Ammon's horn (tissue), 1 donor: ENCODE measurements around the gene CEP350.
"Not testable (repeated sequence)": the region's sequence is repeated elsewhere in the genome, so short reads cannot be mapped to it uniquely, and the experiment has no call there.

Experiments
- DNase-seq: peaks from one replicate; pipeline ENCODE4 v3.0.0-alpha.2; 2016; ENCODE audit warnings: low spot score

Gene CEP350

DNA sequence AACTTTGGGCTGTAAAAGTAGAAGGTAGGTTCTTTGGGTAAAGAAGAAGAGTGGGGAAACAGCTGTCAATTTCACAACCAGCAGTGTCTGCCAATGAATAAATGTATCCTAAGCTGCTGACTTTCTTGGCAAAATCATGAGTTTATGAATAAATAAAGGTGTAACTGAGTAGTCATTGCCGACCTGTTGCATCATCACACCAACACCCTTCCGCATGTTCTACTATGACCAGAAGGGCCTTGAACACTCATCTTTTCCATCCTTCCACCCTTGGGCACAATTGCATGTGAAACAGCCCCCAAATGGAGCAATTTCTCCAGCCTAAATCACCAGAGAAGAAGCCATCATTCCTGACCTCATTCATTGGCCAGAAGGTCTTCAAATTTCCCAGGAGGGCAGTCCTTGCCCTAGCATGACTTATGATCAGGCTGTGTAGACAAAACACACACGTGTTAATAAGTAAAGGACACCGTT lies 168.9 kb downstream of the CEP350 start:
- no peak for DNase-seq

DNA sequence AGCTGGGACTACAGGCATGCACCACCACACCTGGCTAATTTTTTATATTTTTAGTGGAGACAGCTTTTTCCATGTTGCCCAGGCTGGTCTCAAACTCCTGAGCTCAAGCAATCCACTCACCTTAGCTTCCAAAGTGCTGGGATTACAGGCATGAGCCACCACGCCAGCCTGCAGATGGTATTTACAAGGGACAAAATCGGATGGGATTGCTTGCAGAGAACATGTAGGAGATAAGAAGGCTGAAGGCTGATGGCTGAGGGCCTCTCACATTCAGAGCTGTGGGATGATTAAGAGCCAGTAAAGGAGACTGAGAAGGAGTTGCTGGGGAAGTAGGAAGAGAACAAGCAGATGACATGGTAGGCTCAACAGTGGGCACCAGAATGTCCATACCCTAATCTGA lies 176.0 kb downstream of the CEP350 start:
- no peak for DNase-seq

DNA sequence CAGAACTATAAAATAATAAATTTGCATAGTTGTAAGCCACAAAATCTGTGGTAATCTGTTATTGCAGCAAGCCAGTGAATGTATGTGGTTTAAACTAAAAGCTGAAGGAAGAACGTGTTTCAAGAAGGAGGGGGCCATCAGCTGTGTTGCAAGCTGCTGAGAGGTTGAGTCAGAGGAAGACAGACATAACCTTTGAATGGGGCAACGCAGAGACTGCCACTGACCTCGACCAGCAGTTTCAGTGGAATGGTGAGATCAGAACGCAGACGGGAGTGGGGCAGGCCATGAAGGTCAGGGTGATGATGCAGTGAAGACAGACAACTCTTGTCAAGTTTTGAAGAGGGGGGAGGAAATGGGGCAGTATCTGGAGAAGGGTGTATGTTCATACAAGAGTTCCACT lies 176.9 kb downstream of the CEP350 start:
- no peak for DNase-seq

DNA sequence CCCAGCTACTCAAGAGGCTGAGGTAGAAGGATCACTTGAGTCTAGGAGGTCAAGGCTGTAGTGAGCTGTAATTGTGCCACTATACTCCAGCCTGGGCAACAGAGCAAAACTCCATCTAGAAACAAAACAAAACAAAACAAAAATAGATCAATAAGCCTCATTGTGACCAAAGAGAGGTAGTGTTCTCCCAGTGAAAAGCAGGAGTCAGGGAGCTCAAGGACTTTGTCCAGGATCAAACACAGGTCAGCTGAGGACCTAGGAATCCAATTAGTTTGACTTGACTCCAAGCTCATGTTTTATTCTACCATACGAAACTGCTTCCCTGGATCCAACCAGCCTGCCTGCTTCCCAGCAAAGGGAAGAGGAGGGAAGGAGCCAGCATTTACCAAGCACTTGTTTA lies 178.6 kb downstream of the CEP350 start:
- no peak for DNase-seq

GRCh38 chr1:180133688-180134087 lies 179.1 kb downstream of the CEP350 start:
- not testable (repeated sequence) for DNase-seq

DNA sequence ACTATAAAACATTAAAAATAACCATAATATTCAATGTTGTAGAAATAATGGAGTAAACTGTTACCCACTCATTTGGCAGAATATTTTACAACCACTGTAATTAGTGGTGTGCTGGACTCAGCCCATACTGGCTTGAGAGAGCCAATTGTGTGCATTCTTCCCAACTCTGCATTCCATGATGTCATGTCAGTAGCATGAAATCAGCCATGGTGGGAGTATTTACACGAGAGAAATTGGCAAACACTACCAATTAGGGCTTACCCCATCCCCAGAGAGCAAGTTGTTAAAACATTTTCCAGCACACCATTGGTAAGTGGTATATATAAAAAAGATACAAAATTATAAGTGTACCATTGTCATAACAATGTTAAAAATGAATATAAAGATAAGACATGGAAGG lies 180.9 kb downstream of the CEP350 start:
- DNase-seq, result no peak

GRCh38 chr1:180136331-180136967 lies 181.8 kb downstream of the CEP350 start:
- no peak for DNase-seq

DNA sequence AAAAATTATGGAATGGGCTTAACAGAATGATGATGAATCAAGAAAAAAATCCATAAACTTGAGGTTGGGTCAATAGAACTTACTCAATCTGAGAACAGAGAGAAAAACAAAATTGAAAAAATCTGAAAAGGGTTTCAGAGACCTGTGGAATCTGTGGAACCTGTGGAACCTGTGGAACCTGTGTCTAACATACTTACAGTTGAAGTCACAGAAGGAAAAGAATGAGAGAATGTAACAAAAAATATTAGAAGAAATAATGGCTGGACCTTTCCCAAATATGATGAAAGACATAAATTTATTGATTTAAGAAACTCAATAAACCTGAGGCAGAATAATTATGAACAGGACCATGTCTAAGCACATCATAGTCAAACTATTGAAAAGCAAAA lies 182.4 kb downstream of the CEP350 start:
- DNase-seq, result no peak

DNA sequence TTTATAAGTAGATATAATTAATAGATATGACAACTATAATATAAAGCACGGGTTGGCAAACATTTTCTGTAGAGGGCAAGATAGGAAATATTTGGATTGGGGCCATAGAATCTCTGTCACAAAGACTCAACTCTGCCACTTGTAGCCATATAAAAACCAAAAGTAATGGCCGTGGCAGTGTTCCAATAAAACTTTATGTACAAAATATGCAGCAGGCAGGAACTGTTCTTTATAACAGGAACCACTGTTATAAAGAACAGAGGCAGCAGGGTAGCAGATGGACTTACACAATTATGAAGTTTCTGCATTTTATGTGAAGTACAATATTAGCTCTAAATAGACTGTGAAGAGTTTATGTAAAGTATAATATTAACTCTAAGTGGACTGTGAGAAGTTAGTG lies 183.2 kb downstream of the CEP350 start:
- no peak for DNase-seq

- DNase-seq, result no peak
Measured at GRCh38 chr1:180141381-180141934, 186.8 kb downstream of the CEP350 start.

- DNase-seq, result no peak
Measured at GRCh38 chr1:180143359-180143758, 188.7 kb downstream of the CEP350 start.

- no peak for DNase-seq
Measured at GRCh38 chr1:180144659-180145357, 190.2 kb downstream of the CEP350 start.

DNA sequence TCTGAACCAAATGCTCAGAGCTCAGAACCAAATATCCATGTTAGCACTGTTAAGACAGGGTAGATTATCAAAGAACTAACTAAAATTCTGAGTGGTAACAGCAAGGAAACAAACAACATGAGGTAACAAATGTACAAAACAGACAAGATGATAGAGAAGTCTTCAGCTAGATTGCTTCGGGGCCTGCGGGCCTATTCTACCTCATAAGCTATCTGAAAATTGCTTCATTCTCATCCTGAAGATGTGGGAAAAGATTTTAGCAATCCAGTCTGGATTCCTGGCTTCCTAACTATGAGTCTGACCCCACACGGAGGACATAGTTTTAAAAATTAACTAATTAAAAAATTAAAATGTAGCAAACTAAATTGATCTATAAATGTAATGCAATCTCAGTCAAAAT lies 190.8 kb downstream of the CEP350 start:
- DNase-seq, result no peak

DNA sequence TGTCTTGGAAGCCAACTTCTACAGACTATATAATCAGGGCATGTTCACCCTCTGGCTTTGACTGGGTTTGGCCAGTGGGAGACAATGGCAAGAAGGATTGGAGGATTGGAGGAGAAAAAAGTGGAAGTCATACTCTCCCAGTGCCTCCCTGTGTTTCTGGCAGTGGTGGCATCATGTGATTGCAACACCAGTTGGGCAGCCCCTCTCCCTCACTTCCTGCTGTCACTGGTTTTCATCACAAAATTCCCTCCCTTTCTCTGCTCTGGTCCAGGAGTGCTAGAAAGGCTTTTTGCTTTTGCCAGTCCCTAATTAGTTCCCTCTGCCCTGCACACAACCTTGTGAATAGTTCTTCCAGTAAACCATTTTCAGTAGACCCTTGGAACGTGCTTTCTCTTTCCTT lies 196.4 kb downstream of the CEP350 start:
- DNase-seq, result no peak

- DNase-seq, result no peak
Measured at GRCh38 chr1:180151508-180151907, 196.9 kb downstream of the CEP350 start.

DNA sequence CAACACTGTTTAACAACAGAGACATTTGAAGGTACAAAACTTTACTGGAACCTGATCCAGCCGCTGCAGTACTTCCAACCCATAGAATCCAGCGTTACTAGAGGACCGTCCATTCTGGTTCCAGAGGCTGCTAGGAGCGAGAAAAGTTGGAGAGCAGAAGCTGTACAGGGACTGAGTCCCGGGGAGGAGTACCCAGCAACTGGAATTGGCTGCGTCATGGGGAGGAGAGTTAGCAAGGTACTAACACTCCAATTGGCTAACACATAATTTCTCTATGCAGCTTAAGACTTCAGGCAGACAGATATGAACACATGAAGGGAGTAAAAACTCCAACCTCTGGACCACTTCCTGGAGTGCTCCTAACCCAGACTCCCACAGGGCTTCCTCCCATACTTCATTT lies 198.0 kb downstream of the CEP350 start:
- DNase-seq, result no peak

DNA sequence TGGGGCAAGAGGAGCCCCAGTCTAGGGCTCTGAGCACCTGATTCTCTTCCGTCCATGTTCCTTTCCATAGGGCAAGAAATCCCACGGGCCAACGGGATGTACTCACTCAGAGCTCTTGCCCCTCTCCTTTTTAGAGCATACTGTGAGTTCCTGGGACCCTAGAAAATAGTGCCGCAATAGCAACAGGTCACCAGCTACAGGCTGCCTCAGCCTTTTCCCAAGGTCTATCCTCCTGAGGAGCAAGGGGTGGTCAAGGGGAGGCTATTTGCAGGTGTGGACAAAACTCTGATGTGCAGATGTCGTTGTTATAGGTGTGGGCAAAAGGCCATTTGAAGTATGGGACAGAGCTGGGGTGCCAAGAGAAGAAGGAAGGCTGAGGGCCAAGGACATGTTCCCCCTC lies 198.4 kb downstream of the CEP350 start:
- no peak for DNase-seq

- no peak for DNase-seq
Measured at GRCh38 chr1:180154003-180154324, 199.4 kb downstream of the CEP350 start.

GRCh38 chr1:180154325-180155181 lies 199.9 kb downstream of the CEP350 start, which contains the start of gene QSOX1:
QSOX1 (plus strand) TSS chr1:180154869; CDS start chr1:180154908, 39 bp downstream.
- peak; percentile 94 for DNase-seq

DNA sequence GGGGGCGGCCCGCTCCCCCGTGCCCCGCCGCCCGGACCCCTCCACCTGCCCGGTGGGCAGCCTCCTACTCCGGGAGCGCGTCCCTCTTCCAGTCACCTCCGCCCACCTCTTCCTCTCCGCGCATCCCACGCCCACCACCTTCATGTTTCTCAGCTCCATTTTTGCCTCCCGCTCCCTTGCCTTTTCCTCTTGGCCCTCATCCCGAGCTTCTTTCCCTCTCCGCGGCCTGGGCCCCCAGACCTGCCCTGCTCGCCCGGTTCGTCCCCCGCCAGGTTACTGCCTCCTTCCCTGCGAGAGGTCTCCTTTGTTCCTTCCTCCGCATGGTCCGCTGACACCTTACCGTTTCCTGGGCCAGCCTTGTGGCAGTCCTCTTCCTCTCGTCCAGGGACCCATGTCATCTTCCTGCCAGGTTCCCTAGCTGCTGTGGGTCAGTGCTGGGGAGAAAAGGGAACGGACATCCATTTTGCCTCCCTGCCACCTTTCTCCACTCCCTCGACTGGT lies 200.6 kb downstream of the CEP350 start:
- no peak for DNase-seq

DNA sequence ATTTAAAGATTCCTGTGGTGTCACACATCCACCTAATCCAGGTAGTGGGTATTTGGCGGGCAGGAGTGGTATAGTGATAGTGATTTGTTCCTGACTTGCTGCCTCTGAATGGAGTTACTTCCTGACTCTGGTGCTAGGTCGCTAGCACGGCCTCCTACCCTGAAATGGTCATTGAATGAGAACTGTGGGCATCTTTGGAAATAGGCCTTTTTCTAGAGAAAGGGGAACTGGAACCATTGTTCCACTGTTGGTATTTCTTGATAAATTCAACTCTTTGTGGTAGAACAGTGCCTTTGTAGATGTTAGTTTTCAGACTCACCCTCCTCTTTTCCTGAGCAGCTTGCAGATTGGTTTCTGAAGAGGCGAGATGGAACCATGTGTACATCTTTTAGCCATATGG lies 201.6 kb downstream of the CEP350 start:
- no peak for DNase-seq

DNA sequence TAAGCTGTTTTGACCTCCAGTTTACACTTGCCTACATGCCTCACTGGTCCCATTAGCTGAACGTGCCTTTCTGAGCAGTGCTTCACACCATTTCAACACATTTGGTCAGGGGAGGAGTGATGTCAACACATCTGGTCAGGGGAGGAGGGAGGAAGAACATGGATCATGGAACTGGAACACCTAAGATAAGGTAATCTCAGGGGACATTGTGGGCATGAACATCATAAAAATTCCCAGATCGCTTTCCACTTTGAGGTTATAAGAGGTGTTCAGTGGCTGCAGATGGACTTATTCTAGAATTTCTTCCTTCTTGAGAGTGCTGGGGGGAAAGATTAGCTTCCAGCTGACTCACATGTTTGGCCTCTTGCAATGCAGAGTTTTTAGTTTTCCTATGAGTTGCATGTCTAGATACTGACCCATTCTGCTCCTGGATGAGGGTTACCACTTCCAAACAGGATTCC lies 202.1 kb downstream of the CEP350 start:
- DNase-seq, result no peak
